ENCODE results near the gene NME1.
"Not testable (repeated sequence)": the region's sequence is repeated elsewhere in the genome, so short reads cannot be mapped to it uniquely, and the experiment has no call there.

NME1 gene

GRCh38 chr17:51144266-51145022 lies 8.9 kb upstream of the NME1 start:
- no peak for DNase-seq

- DNase-seq, result peak; percentile 32 to 72 (median 52)
Observed at GRCh38 chr17:51147650-51148049, 5.7 kb upstream of the NME1 start.

- no peak for DNase-seq
Observed at GRCh38 chr17:51149163-51149562, 4.2 kb upstream of the NME1 start.

GRCh38 chr17:51150932-51151331 lies 2.4 kb upstream of the NME1 start:
- no peak for DNase-seq

- DNase-seq, result peak in 2 of 4 experiments; percentile 34 to 44
Observed at GRCh38 chr17:51152766-51153209, 571 bp upstream of the NME1 start.

GRCh38 chr17:51154176-51154575 lies 817 bp downstream of the NME1 start:
- DNase-seq, result no peak

- no peak for DNase-seq
Observed at GRCh38 chr17:51155416-51155815, 2.1 kb downstream of the NME1 start.

- no peak for DNase-seq
Observed at GRCh38 chr17:51159604-51160003, 6.2 kb downstream of the NME1 start.

GRCh38 chr17:51161541-51161940 lies 8.2 kb downstream of the NME1 start:
- DNase-seq, result no peak

- no peak for DNase-seq
Observed at GRCh38 chr17:51164911-51165679, 11.7 kb downstream of the NME1 start.

GRCh38 chr17:51165680-51166197 lies 12.4 kb downstream of the NME1 start:
- DNase-seq, result no peak

- peak; percentile 87 to 95 (median 92) for DNase-seq
Observed at GRCh38 chr17:51166198-51166986, 13.0 kb downstream of the NME1 start, which contains the start of gene NME2. Gene NME2, plus strand, starts transcription at chr17:51166411. Its CDS starts 420 bp downstream, at chr17:51166831.

- peak; percentile 51 to 78 (median 62) for DNase-seq
Observed at GRCh38 chr17:51166987-51167931, 13.9 kb downstream of the NME1 start.

GRCh38 chr17:51169340-51169739 lies 16.0 kb downstream of the NME1 start:
- no peak for DNase-seq

- DNase-seq, result no peak
Observed at GRCh38 chr17:51170736-51171135, 17.4 kb downstream of the NME1 start.

GRCh38 chr17:51172030-51172429 lies 18.7 kb downstream of the NME1 start:
- DNase-seq, result not testable (repeated sequence)

GRCh38 chr17:51180486-51180885 lies 27.1 kb downstream of the NME1 start:
- DNase-seq, result no peak

- no peak for DNase-seq
Observed at GRCh38 chr17:51184124-51184523, 30.8 kb downstream of the NME1 start.

GRCh38 chr17:51185763-51186332 lies 32.5 kb downstream of the NME1 start:
- DNase-seq, result no peak

- no peak for DNase-seq
Observed at GRCh38 chr17:51188271-51188833, 35.0 kb downstream of the NME1 start.

- no peak for DNase-seq
Observed at GRCh38 chr17:51189162-51189561, 35.8 kb downstream of the NME1 start.
